ENCODE results near the gene SLC16A9.
"Not testable (repeated sequence)": the region's sequence is repeated elsewhere in the genome, so short reads cannot be mapped to it uniquely, and the experiment has no call there.

SLC16A9 gene, protein sequence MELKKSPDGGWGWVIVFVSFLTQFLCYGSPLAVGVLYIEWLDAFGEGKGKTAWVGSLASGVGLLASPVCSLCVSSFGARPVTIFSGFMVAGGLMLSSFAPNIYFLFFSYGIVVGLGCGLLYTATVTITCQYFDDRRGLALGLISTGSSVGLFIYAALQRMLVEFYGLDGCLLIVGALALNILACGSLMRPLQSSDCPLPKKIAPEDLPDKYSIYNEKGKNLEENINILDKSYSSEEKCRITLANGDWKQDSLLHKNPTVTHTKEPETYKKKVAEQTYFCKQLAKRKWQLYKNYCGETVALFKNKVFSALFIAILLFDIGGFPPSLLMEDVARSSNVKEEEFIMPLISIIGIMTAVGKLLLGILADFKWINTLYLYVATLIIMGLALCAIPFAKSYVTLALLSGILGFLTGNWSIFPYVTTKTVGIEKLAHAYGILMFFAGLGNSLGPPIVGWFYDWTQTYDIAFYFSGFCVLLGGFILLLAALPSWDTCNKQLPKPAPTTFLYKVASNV

DNA sequence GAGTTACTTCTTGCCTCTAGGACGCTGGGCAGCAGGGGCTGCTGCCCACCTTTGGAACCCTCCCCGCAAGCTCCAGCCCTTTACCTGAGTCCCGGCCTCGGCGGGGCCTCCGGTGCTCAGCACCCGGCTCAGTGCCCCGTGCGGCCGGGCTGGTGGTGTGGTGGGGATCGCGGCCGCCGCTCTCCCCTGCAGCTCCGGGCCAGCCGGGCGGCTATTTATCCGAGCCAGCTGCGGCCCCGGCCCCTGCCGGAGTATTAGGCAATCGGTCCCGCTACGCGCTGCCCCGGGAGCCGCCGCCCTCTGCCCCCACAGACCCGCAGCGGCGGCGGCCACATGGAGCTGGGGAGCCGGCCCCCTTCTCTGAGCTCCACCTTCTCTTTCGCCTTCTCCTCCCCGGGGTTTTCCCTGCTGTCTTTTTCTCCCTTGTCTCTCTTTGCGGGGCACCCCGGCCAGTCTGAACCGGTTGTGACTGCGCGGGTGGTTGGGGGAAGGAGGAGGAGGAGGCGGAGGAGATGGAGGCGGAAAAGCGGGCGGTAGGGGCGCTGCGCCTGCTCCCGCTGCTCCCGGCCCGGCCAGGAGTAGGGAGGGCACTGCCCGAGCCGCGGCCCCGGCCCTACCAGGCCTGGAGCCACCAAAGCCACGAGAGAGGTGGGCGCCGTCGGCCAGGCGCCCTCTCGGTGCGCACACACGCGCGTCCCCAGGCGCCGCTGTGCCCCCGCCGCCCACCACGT is at the start of gene SLC16A9:
TSS of gene SLC16A9 (minus strand) at position 456 of the 731 bp plus-strand sequence. CDS start 25,559 bp downstream, outside the sequence.
- DNase-seq = peak; percentile 59

- DNase-seq = no peak
These were observed 48.3 kb upstream of the SLC16A9 start for GRCh38 chr10:59757966-59758365.

DNA sequence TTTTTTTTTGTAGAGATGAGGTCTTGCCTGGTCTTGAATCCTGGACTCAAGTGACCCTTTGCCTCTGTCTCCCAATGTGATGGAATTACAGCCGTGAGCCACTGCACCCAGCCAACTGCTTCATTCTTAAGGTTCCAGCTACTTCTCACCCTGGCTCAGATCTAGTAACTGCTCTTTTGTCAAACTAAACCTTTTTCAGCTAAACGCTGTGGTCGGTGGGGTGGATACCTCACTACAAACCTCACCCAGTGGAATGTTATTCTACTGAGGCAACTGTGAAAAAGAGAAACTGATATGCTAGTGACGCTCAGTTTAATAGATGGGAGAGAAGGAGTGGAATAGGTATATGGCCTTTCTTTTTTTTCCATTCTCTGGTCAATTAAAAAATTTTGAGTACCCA is 45.3 kb upstream of the SLC16A9 start:
- no peak for DNase-seq

- DNase-seq = peak; percentile 90
These were observed 43.6 kb upstream of the SLC16A9 start, which contains the start of gene MRLN for GRCh38 chr10:59753267-59753666. Gene MRLN (minus strand): TSS chr10:59753455.

GRCh38 chr10:59752278-59752940 is 42.8 kb upstream of the SLC16A9 start:
- DNase-seq = peak; percentile 37

- no peak for DNase-seq
These were observed 40.7 kb upstream of the SLC16A9 start for GRCh38 chr10:59750155-59750945.

- no peak for DNase-seq
These were observed 39.2 kb upstream of the SLC16A9 start for GRCh38 chr10:59748834-59749233.

- no peak for DNase-seq
These were observed 35.6 kb upstream of the SLC16A9 start for GRCh38 chr10:59745163-59745650.

GRCh38 chr10:59744762-59745161 is 35.1 kb upstream of the SLC16A9 start:
- not testable (repeated sequence) for DNase-seq

GRCh38 chr10:59744156-59744555 is 34.5 kb upstream of the SLC16A9 start:
- DNase-seq = not testable (repeated sequence)

DNA sequence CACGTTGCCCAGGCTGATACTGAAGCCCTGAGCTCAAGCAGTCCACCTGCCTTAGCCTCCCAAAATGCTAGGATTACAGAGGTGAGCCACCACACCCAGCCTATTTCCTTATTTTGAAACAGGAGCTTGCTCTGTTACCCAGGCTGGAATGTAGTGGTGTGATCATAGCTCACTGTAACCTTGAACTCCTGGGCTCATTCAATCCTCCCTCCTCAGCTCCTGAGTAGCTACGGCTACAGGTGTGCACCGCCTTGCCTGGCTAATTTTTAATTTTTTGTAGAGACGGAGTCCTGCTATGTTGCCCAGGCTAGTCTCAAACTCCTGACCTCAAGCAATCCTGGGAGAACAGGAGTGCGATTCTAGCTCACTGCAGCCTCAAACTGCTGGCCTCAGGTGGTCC is 31.9 kb upstream of the SLC16A9 start:
- DNase-seq = no peak

DNA sequence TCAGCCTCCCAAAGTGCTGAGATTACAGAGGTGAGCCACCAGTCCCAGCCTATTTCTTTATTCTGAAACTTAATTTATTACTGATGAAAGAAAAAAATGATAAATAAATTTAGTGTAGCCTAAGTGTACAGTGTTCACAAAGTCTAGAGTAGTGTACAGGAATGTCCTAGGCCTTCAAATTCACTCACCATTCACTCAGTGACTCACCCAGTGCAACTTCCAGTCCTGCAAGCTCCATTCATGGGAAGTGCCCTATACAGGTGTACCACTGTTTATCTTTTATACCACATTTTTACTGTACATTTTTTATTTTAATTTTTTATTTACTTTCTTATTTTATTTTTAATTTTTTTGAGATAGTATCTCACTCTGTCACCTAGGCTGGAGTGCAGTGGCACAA is 31.4 kb upstream of the SLC16A9 start:
- no peak for DNase-seq

GRCh38 chr10:59736749-59737148 is 27.1 kb upstream of the SLC16A9 start:
- DNase-seq = no peak

DNA sequence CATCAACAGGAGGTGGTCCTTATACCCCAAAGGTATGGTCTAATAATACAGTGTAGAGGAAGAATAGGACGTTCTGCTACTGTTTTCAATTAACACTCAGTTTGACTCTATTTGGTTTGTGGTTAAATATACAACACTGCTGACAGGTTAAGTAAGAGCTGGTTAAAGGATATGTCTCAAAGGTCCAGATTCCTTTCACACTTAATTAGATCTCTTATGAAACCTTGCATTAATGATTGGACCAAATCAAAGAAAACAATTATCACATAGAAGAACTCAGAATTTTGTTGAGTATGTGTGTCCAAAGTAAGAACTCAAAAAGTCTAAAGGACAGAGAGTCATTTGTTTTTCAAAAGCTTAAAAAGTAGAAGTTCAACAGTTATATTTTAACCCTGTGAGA is 25.6 kb upstream of the SLC16A9 start:
- no peak for DNase-seq

DNA sequence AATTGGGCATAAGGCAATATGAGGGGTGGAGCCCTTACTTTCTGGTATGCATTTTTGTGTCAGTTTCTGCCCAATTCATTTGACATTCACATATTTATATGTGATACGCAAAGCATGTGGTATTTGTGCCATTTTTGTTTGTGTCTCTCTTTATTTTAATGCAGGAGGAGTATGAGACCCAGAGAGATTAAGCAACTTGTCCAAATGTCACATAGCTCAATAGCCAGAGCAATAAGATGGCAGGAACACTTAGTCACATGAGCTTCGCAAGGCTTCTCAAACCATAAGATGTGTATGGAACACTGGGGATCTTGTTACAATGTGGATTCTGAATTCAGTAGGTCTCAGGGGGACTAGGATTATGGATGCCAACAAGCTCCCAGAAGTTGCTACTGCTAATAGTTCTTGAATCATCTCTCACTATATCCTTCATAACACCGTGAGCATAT is 24.4 kb upstream of the SLC16A9 start:
- no peak for DNase-seq

DNA sequence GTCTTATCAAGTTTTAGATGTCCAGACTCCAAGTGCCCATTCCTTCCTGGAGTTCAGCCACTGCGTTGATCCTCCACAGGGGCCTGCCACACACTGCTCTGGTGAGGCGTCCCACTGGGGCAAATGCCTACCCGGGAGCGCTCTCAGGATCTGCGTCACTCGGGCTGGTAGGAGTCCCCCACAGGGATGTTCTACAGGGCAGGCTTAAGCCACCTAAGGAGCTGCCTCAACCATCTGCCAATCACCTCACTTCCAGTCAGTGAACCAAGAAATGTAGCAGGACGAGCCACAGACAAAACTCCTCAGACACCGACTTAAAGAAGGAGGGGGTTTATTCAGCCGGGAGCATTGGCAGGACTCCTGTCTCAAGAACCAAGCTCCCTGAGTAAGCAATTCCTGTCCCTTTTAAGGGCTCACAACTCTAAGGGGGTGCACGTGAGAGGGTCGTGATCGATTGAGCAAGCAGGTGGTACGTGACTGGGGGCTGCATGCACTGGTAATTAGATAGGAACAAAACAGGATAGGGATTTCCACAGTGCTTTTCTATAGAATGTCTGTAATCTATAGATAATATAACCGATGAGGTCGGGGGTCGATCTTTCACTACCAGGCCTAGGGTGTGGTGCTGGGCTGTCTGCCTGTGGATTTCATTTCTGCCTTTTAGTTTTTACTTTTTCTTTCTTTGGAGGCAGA is 23.8 kb upstream of the SLC16A9 start:
- DNase-seq = not testable (repeated sequence)

DNA sequence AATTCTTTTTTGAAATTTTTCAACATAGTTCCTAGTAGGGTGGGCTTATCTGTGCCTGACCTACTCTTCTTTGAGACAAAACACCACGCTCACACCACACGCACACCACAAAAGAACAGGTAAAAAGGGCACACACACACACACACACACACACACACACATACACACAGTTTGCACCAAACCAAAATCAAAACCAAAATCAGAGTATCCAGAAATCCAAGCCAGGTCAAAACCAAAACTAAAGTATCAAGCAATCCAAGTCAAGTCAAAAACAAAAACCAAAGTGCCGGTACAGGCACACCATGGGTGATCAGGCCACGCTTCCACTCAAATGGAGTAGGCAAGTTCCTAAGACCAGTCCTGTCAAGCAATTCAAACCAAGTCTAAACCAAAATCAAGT is 23.2 kb upstream of the SLC16A9 start:
- not testable (repeated sequence) for DNase-seq

GRCh38 chr10:59729167-59729566 is 19.5 kb upstream of the SLC16A9 start:
- DNase-seq = not testable (repeated sequence)

GRCh38 chr10:59724098-59724938 is 14.7 kb upstream of the SLC16A9 start:
- DNase-seq = no peak

DNA sequence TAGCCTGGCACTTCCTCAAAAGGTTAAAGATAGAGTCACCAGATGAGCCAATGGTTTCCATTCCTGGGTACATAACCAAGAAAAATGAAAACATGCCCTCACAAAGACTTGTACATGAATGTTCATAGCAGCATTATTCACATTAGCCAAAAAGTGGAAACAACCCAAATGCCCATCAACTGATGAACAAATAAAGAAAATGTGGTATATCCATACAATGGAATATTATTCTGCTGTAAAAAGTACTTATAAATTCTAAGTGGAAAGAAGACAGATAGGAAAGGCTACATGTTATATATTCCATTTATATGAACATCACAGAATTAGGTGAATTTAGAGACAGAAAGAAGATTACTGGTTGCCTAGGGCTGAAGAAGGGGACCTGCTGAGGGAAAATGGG is 10.7 kb upstream of the SLC16A9 start:
- DNase-seq = no peak

GRCh38 chr10:59719374-59719773 is 9.7 kb upstream of the SLC16A9 start:
- no peak for DNase-seq
